Tibial nerve (tissue), 4 donors: Measurements from ENCODE around the gene PTPN5. TPM values are rescaled to one million over a fixed set of nuclear protein-coding genes. Genes with fewer than 3 reads are reported as not detected.
A peak's percentile ranks its signal among the peaks of the same experiment; 100 is the strongest.

ENCODE experiments used
- DNase-seq, 2 donors: peaks; one replicate each; pipeline ENCODE4 v3.0.0-alpha.2; 2019; ENCODE audit warnings: low spot score in 2 of 2
- H3K27ac ChIP-seq, 4 donors: fragments of 200-600 bp; sonication (generic) in 3 of 4; one replicate each; pipeline ENCODE4 v1.5.1; 2017 to 2019; ENCODE audit warnings: mild to moderate bottlenecking in 1 of 4
- H3K27me3 ChIP-seq, 2 donors: fragments of 200-600 bp; sonication (generic) in 1 of 2; one replicate each; pipeline versions ENCODE4 v1.5.1 to v1.6.0; 2017 to 2019
- H3K36me3 ChIP-seq, 3 donors: fragments of 200-600 bp; sonication (generic); one replicate each; pipeline ENCODE4 v1.5.1; 2018 to 2019
- H3K4me1 ChIP-seq, 4 donors: fragments of 200-600 bp; sonication (generic) in 3 of 4; one replicate each; pipeline ENCODE4 v1.5.1; 2017 to 2019
- H3K4me3 ChIP-seq, 4 donors: fragments of 200-600 bp; sonication (generic) in 3 of 4; one replicate each; pipeline ENCODE4 v1.5.1; 2017 to 2019; ENCODE audit warnings: mild to moderate bottlenecking in 1 of 4, moderate library complexity in 1 of 4
- H3K9me3 ChIP-seq, 4 donors: fragments of 200-600 bp; sonication (generic) in 3 of 4; one replicate each; pipeline ENCODE4 v1.5.1; 2017 to 2019
- CTCF ChIP-seq, 5 experiments: fragments of 200-600 bp in 3 of 5; fragments of 450-650 bp in 2 of 5; sonication (generic) in 3 of 5; IDR thresholded peaks; one replicate each; pipeline ENCODE4 v1.5.1; 2016 to 2019; ENCODE audit warnings: antibody characterized with exemption in 5 of 5, mild to moderate bottlenecking in 3 of 5, moderate library complexity in 2 of 5
- EP300 ChIP-seq, 2 donors: sonication (generic); formaldehyde crosslinking; IDR thresholded peaks; one replicate each; pipeline ENCODE4 v1.6.1; 2017; ENCODE audit warnings: antibody characterized with exemption in 2 of 2, mild to moderate bottlenecking in 1 of 2
- POLR2A ChIP-seq, 2 donors: fragments of 450-650 bp; IDR thresholded peaks; one replicate each; pipeline ENCODE4 v1.6.1; 2017; ENCODE audit warnings: antibody characterized with exemption in 2 of 2, mild to moderate bottlenecking in 2 of 2, moderate library complexity in 2 of 2
- WGBS, 2 donors: methylation state at CpG; one replicate each; pipeline ENCODE4 v1.1.5; 2018; 5-methylcytosine and 5-hydroxymethylcytosine counted together
- total RNA-seq, 4 donors: library from RNA; depleted of rRNA; stranded (reverse); fragments of >200 nt; gene quantifications; one replicate each; pipeline ENCODE4 v1.1.0, GENCODE V29; 2016

The PTPN5 gene
- total RNA-seq, 4 donors from 2014 or later: 1.2 to 18.8 (median 15.1) TPM

GRCh38 chr11:18750944-18751343, 40.7 kb downstream of the PTPN5 start:
- no peak for DNase-seq
- TF ChIP-seq EP300 (IDR thresholded peaks at IDR 0.05) (no peak), POLR2A (IDR thresholded peaks at IDR 0.05) (no peak), CTCF (IDR thresholded peaks at IDR 0.05) (no peak)
- no peaks in the 10 kb centered on the region for H3K9me3 ChIP-seq
- 79 to 92% methylated on average over 3 of the region's 3 CpGs for WGBS, 2 donors
- H3K27ac ChIP-seq: no peak overlapping the region
- peaks cover 0 to 25% (median 3%) of the 10 kb centered on the region in 4 donors for H3K4me1 ChIP-seq
- no peak overlapping the region for H3K4me3 ChIP-seq
- no peaks in the 10 kb centered on the region for H3K27me3 ChIP-seq
- no peaks in the 10 kb centered on the region for H3K36me3 ChIP-seq

- WGBS, 2 donors: 50 to 78% methylated on average over 10 to 12 of the region's 12 CpGs
- TF ChIP-seq EP300 (IDR thresholded peaks at IDR 0.05) (peak in 1 of 2 donors; percentile 8), CTCF (IDR thresholded peaks at IDR 0.05) (no peak)
- Histone ChIP-seq H3K36me3 (no peaks in the 10 kb centered on the region), H3K9me3 (no peaks in the 10 kb centered on the region), H3K27ac (peak overlapping the region in 2 of 4 donors; percentile 54 to 79), H3K4me3 (no peak overlapping the region), H3K27me3 (no peaks in the 10 kb centered on the region), H3K4me1 (peaks cover 0 to 25% (median 3%) of the 10 kb centered on the region in 4 donors)
- DNase-seq: peak in 1 of 2 donors; percentile 17
These were observed 41.8 kb downstream of the PTPN5 start for GRCh38 chr11:18749681-18750319.

- H3K27ac ChIP-seq: no peak overlapping the region
- 86 to 89% methylated on average over 13 of the region's 13 CpGs for WGBS, 2 donors
- no peaks in the 10 kb centered on the region for H3K27me3 ChIP-seq
- peaks cover 0 to 25% (median 3%) of the 10 kb centered on the region in 4 donors for H3K4me1 ChIP-seq
- H3K36me3 ChIP-seq: no peaks in the 10 kb centered on the region
- no peak overlapping the region for H3K4me3 ChIP-seq
- TF ChIP-seq CTCF (IDR thresholded peaks at IDR 0.05) (no peak), EP300 (IDR thresholded peaks at IDR 0.05) (no peak), POLR2A (IDR thresholded peaks at IDR 0.05) (no peak)
- no peak for DNase-seq
- no peaks in the 10 kb centered on the region for H3K9me3 ChIP-seq
These were observed 42.7 kb downstream of the PTPN5 start for GRCh38 chr11:18748766-18749365.

GRCh38 chr11:18745251-18745650, 46.3 kb downstream of the PTPN5 start:
- Histone ChIP-seq H3K27ac (no peak overlapping the region), H3K36me3 (no peaks in the 10 kb centered on the region), H3K9me3 (no peaks in the 10 kb centered on the region), H3K4me3 (no peak overlapping the region), H3K27me3 (no peaks in the 10 kb centered on the region), H3K4me1 (peaks cover 0 to 11% (median 2%) of the 10 kb centered on the region in 4 donors)
- no peak for TF ChIP-seq CTCF (IDR thresholded peaks at IDR 0.05)
- TF ChIP-seq POLR2A (IDR thresholded peaks at IDR 0.05): no peak
- no peak for TF ChIP-seq EP300 (IDR thresholded peaks at IDR 0.05)
- no peak for DNase-seq
- 84 to 90% methylated on average over 6 of the region's 6 CpGs for WGBS, 2 donors

GRCh38 chr11:18743900-18744514, 47.6 kb downstream of the PTPN5 start:
- H3K27me3 ChIP-seq: no peaks in the 10 kb centered on the region
- no peak overlapping the region for H3K4me3 ChIP-seq
- no peak for DNase-seq
- 72 to 75% methylated on average over 8 to 15 of the region's 15 CpGs for WGBS, 2 donors
- H3K4me1 ChIP-seq: no peaks in the 10 kb centered on the region
- TF ChIP-seq EP300 (IDR thresholded peaks at IDR 0.05): no peak
- TF ChIP-seq POLR2A (IDR thresholded peaks at IDR 0.05): no peak
- no peak for TF ChIP-seq CTCF (IDR thresholded peaks at IDR 0.05)
- no peaks in the 10 kb centered on the region for H3K9me3 ChIP-seq
- H3K36me3 ChIP-seq: no peaks in the 10 kb centered on the region
- H3K27ac ChIP-seq: no peak overlapping the region
